CD4-positive, alpha-beta T cell (primary cell): ENCODE results near the gene ARL15. TPM values are rescaled to one million over a fixed set of nuclear protein-coding genes. Genes with fewer than 3 reads are reported as not detected.
"Not testable (repeated sequence)": the region's sequence is repeated elsewhere in the genome, so short reads cannot be mapped to it uniquely, and the experiment has no call there.

Source experiments
- ATAC-seq: fragments of 200-7000 bp; cut with Tn5 transposase; one replicate; pipeline ENCODE4 v1.10.0; 2022; ENCODE audit warnings: mild to moderate bottlenecking; ENCODE audit not compliant: poor library complexity
- CTCF ChIA-PET: fragments of 350-600 bp; sonication (Branson Sonifier 250); formaldehyde crosslinking; loops from one replicate; lab custom pipeline; 2021; ENCODE audit warnings: antibody characterized with exemption, inconsistent platforms; lab: Charles Lee
- POLR2A ChIA-PET: fragments of 350-600 bp; sonication (Branson Sonifier 250); formaldehyde crosslinking; loops from one replicate; lab custom pipeline; 2021; ENCODE audit warnings: antibody characterized with exemption, inconsistent platforms; lab: Charles Lee
- DNase-seq, 14 experiments: peaks; one replicate each; pipeline ENCODE4 v3.0.0-alpha.2; 2013 to 2020; ENCODE audit warnings: mixed read lengths in 2 of 14
- H3K27ac ChIP-seq, 2 donors: one replicate each; pipeline versions ENCODE4 v1.5.1 to v1.7.0; 2013; ENCODE audit warnings: low read length in 2 of 2, low read depth in 1 of 2, mild to moderate bottlenecking in 1 of 2
- H3K27me3 ChIP-seq, 2 experiments: 1 replicate in 1 of 2; 2 replicates in 1 of 2; pipeline versions ENCODE4 v1.6.1 to v1.7.0; 2013; ENCODE audit warnings: low read length in 2 of 2, control low read depth in 1 of 2, mild to moderate bottlenecking in 1 of 2, moderate library complexity in 1 of 2; ENCODE audit not compliant: insufficient read depth in 2 of 2, control insufficient read depth in 1 of 2
- H3K36me3 ChIP-seq: one replicate; pipeline ENCODE4 v1.6.1; 2013; ENCODE audit warnings: low read length, control low read depth; ENCODE audit not compliant: insufficient read depth
- H3K4me1 ChIP-seq: one replicate; pipeline ENCODE4 v1.6.1; 2013; ENCODE audit warnings: low read length, control low read depth; ENCODE audit not compliant: insufficient read depth
- H3K4me3 ChIP-seq: one replicate; pipeline ENCODE4 v1.5.1; 2013; ENCODE audit warnings: mild to moderate bottlenecking, low read length, moderate library complexity
- H3K9me3 ChIP-seq, 2 experiments: 1 replicate in 1 of 2; 2 replicates in 1 of 2; pipeline versions ENCODE4 v1.6.1 to v1.7.0; 2013; ENCODE audit warnings: low read length in 2 of 2, mild to moderate bottlenecking in 2 of 2, control low read depth in 1 of 2, moderate library complexity in 1 of 2; ENCODE audit not compliant: control insufficient read depth in 1 of 2, insufficient read depth in 1 of 2
- H3K27ac Mint-ChIP-seq: one replicate; pipeline ENCODE4 v1.8.0; 2020; ENCODE audit warnings: mixed read lengths
- H3K27me3 Mint-ChIP-seq: one replicate; pipeline ENCODE4 v1.8.0; 2021; ENCODE audit warnings: mixed read lengths
- H3K36me3 Mint-ChIP-seq: one replicate; pipeline ENCODE4 v1.8.0; 2021; ENCODE audit warnings: low read depth, mixed read lengths
- H3K4me1 Mint-ChIP-seq: one replicate; pipeline ENCODE4 v1.8.0; 2021; ENCODE audit warnings: low read depth, mixed read lengths
- H3K4me3 Mint-ChIP-seq: one replicate; pipeline ENCODE4 v1.8.0; 2020; ENCODE audit warnings: mild to moderate bottlenecking, mixed read lengths
- H3K9me3 Mint-ChIP-seq: one replicate; pipeline ENCODE4 v1.8.0; 2020; ENCODE audit warnings: mixed read lengths
- CTCF ChIP-seq: fragments of 200-600 bp; IDR thresholded peaks from one replicate; pipeline ENCODE4 v1.8.0; 2022; ENCODE audit warnings: antibody characterized with exemption, mild to moderate bottlenecking
- intact Hi-C, 2 experiments: fragments of 100-400 bp; cut with DNase I in 1 of 2; cut with micrococcal nuclease in 1 of 2; formaldehyde crosslinking; loops; one replicate each; pipeline versions ENCODE4 v1.15.1 to v1.9.0; 2023 to 2025; cut with DNase I, micrococcal nuclease
- total RNA-seq, 174 experiments: library from RNA in 2 of 174; stranded (reverse) in 2 of 174; gene quantifications; one replicate each; pipeline ENCODE4 v1.2.3 and lab custom pipeline; 2021 to 2026

The ARL15 gene
- total RNA-seq, 2 experiments from 2014 or later = 9.1 to 10.6 TPM

- H3K9me3 Mint-ChIP-seq = no peaks in the 10 kb centered on the region
- ATAC-seq (no peak), DNase-seq (no peak)
- H3K4me3 Mint-ChIP-seq = no peak overlapping the region
- no peaks in the 10 kb centered on the region for H3K27me3 Mint-ChIP-seq
- TF ChIP-seq CTCF = no peak
- CTCF ChIA-PET = no interaction called here
- Histone ChIP-seq H3K4me1 (no peaks in the 10 kb centered on the region), H3K9me3 (no peaks in the 10 kb centered on the region), H3K36me3 (no peaks in the 10 kb centered on the region), H3K27ac (no peak overlapping the region), H3K4me3 (no peak overlapping the region), H3K27me3 (no peaks in the 10 kb centered on the region)
- intact Hi-C loops = no loop called here
- POLR2A ChIA-PET = no interaction called here
- H3K4me1 Mint-ChIP-seq = no peaks in the 10 kb centered on the region
- peaks cover 6% of the 10 kb centered on the region for H3K36me3 Mint-ChIP-seq
- H3K27ac Mint-ChIP-seq = no peak overlapping the region
Observed at GRCh38 chr5:54049963-54050362, 260.4 kb downstream of the ARL15 start.

GRCh38 chr5:54049144-54049543 lies 261.2 kb downstream of the ARL15 start:
- no peak for DNase-seq

GRCh38 chr5:54045077-54045792 lies 265.1 kb downstream of the ARL15 start:
- H3K36me3 Mint-ChIP-seq = no peaks in the 10 kb centered on the region
- Histone ChIP-seq H3K27me3 (no peaks in the 10 kb centered on the region), H3K4me1 (no peaks in the 10 kb centered on the region), H3K4me3 (no peak overlapping the region), H3K36me3 (no peaks in the 10 kb centered on the region), H3K27ac (no peak overlapping the region), H3K9me3 (no peaks in the 10 kb centered on the region)
- ATAC-seq (no peak), DNase-seq (no peak)
- intact Hi-C loops = no loop called here
- no peaks in the 10 kb centered on the region for H3K27me3 Mint-ChIP-seq
- no peak overlapping the region for H3K4me3 Mint-ChIP-seq
- ChIA-PET CTCF (no interaction called here), POLR2A (no interaction called here)
- H3K27ac Mint-ChIP-seq = no peak overlapping the region
- no peaks in the 10 kb centered on the region for H3K9me3 Mint-ChIP-seq
- TF ChIP-seq CTCF = no peak
- no peaks in the 10 kb centered on the region for H3K4me1 Mint-ChIP-seq

More at GRCh38 chr5:54049144-54049543, 261.2 kb downstream of the ARL15 start:
- Histone ChIP-seq H3K27me3 (no peaks in the 10 kb centered on the region), H3K36me3 (no peaks in the 10 kb centered on the region), H3K9me3 (no peaks in the 10 kb centered on the region), H3K27ac (no peak overlapping the region), H3K4me1 (no peaks in the 10 kb centered on the region), H3K4me3 (no peak overlapping the region)
- H3K27me3 Mint-ChIP-seq = no peaks in the 10 kb centered on the region
- POLR2A ChIA-PET = no interaction called here
- no peaks in the 10 kb centered on the region for H3K9me3 Mint-ChIP-seq
- CTCF ChIA-PET = no interaction called here
- no peak overlapping the region for H3K27ac Mint-ChIP-seq
- H3K36me3 Mint-ChIP-seq = peaks cover 4% of the 10 kb centered on the region
- no peak for ATAC-seq
- H3K4me3 Mint-ChIP-seq = no peak overlapping the region
- no peaks in the 10 kb centered on the region for H3K4me1 Mint-ChIP-seq
- no peak for TF ChIP-seq CTCF
- intact Hi-C loops = no loop called here

- H3K4me3 Mint-ChIP-seq, H3K27me3 Mint-ChIP-seq, H3K4me3 ChIP-seq, ATAC-seq, H3K4me1 ChIP-seq, H3K27ac Mint-ChIP-seq, H3K4me1 Mint-ChIP-seq, DNase-seq, H3K36me3 Mint-ChIP-seq, CTCF ChIA-PET, H3K9me3 ChIP-seq, H3K9me3 Mint-ChIP-seq, H3K27me3 ChIP-seq, H3K36me3 ChIP-seq, intact Hi-C loops, H3K27ac ChIP-seq: not testable (repeated sequence)
- POLR2A ChIA-PET = interaction anchor here (0.6 kb wide), 1 partner anchor 44 kb away, joined by 3 read pairs; no protein-coding TSS in a partner anchor
Observed at GRCh38 chr5:54044276-54044675, 266.1 kb downstream of the ARL15 start.
